ENCODE results near the gene RBFOX2. TPM values are rescaled to one million over a fixed set of nuclear protein-coding genes. Genes with fewer than 3 reads are reported as not detected.

The RBFOX2 gene
- total RNA-seq, 2 experiments from 2014 or later, result 54.3 to 78.7 TPM

- peak overlapping the region; percentile 35 for H3K27ac ChIP-seq (ENCODE audit: low read depth, low read length, poor library complexity, severe bottlenecking)
- CTCF ChIA-PET (ENCODE audit: unreplicated experiment), result no interaction called here
- no peaks in the 10 kb centered on the region for H4K20me1 ChIP-seq (ENCODE audit: insufficient read depth, low read length)
- DNase-seq (ENCODE audit: low spot score), result no peak
- BruUV-seq (replicated peaks), result no TSS peak
- peak overlapping the region; percentile 91 for H3K4me2 ChIP-seq (ENCODE audit: low read length)
- intact Hi-C loops (cut with micrococcal nuclease; ENCODE audit: unreplicated experiment), result no loop called here
- no peaks in the 10 kb centered on the region for H3K9me2 ChIP-seq (ENCODE audit: insufficient read depth, low read length)
- no peaks in the 10 kb centered on the region for H3K9me3 ChIP-seq (ENCODE audit: low read length)
- peaks cover 16% of the 10 kb centered on the region; the same call in 1 of the 2 replicates for H3K36me3 ChIP-seq (ENCODE audit: insufficient read depth, low read length)
- peak overlapping the region; percentile 64 for H3K4me3 ChIP-seq (ENCODE audit: low read depth, low read length, poor library complexity, severe bottlenecking)
- peak overlapping the region; percentile 2; the same call in 1 of the 2 replicates for H2AFZ ChIP-seq (ENCODE audit: low read length)
- POLR2A ChIA-PET, result interaction anchor here (0.7 to 0.9 kb wide), 2 partner anchors 14 to 24 kb away, joined by 3 to 8 read pairs; no protein-coding TSS in a partner anchor
- H3K4me1 ChIP-seq (ENCODE audit: insufficient read depth, low read length, poor library complexity, severe bottlenecking), result peaks cover 66% of the 10 kb centered on the region
- TF ChIP-seq CTCF (conservative IDR thresholded peaks at IDR 0.05; ENCODE audit: low read length) (no peak), EZH2phosphoT487 (IDR thresholded peaks at IDR 0.05; ENCODE audit: borderline replicate concordance, low read depth, low read length) (no peak)
- peaks cover 89% of the 10 kb centered on the region for H3K79me2 ChIP-seq (ENCODE audit: insufficient read depth, low read depth, low read length)
Observed at GRCh38 chr22:35835998-35836691, 192.5 kb downstream of the RBFOX2 start.

- Histone ChIP-seq H3K79me2 (ENCODE audit: insufficient read depth, low read depth, low read length) (peaks cover 82% of the 10 kb centered on the region), H3K4me2 (ENCODE audit: low read length) (peak overlapping the region; percentile 91)
- POLR2A ChIA-PET, result interaction anchor here (0.7 to 0.9 kb wide), 2 partner anchors 13 to 25 kb away, joined by 3 to 8 read pairs; no protein-coding TSS in a partner anchor
Observed at GRCh38 chr22:35835267-35835997, 193.2 kb downstream of the RBFOX2 start.

More at GRCh38 chr22:35835267-35835997, 193.2 kb downstream of the RBFOX2 start:
- Histone ChIP-seq H3K4me1 (ENCODE audit: insufficient read depth, low read length, poor library complexity, severe bottlenecking) (peaks cover 58% of the 10 kb centered on the region), H2AFZ (ENCODE audit: low read length) (peak overlapping the region; percentile 2; the same call in 1 of the 2 replicates), H3K4me3 (ENCODE audit: low read depth, low read length, poor library complexity, severe bottlenecking) (peak overlapping the region; percentile 64), H3K27ac (ENCODE audit: low read depth, low read length, poor library complexity, severe bottlenecking) (peak overlapping the region; percentile 35), H4K20me1 (ENCODE audit: insufficient read depth, low read length) (no peaks in the 10 kb centered on the region), H3K9me2 (ENCODE audit: insufficient read depth, low read length) (no peaks in the 10 kb centered on the region), H3K9me3 (ENCODE audit: low read length) (no peaks in the 10 kb centered on the region), H3K36me3 (ENCODE audit: insufficient read depth, low read length) (peaks cover 16% of the 10 kb centered on the region; the same call in 1 of the 2 replicates)
- CTCF ChIA-PET (ENCODE audit: unreplicated experiment), result no interaction called here
- intact Hi-C loops (cut with micrococcal nuclease; ENCODE audit: unreplicated experiment), result no loop called here
- BruUV-seq (replicated peaks), result no TSS peak
- no peak for TF ChIP-seq EZH2phosphoT487 (IDR thresholded peaks at IDR 0.05; ENCODE audit: borderline replicate concordance, low read depth, low read length)
- no peak for TF ChIP-seq CTCF (conservative IDR thresholded peaks at IDR 0.05; ENCODE audit: low read length)
- no peak for DNase-seq (ENCODE audit: low spot score)

Measured in OCI-LY7 (cell line).